CD1c-positive myeloid dendritic cell (primary cell): ENCODE data around the gene PGGHG.
"Not testable (repeated sequence)": the region's sequence is repeated elsewhere in the genome, so short reads cannot be mapped to it uniquely, and the experiment has no call there.

Experiments used
- DNase-seq: peaks from one replicate; pipeline ENCODE4 v3.0.0-alpha.2; 2016; ENCODE audit errors: extremely low spot score

PGGHG gene

DNA sequence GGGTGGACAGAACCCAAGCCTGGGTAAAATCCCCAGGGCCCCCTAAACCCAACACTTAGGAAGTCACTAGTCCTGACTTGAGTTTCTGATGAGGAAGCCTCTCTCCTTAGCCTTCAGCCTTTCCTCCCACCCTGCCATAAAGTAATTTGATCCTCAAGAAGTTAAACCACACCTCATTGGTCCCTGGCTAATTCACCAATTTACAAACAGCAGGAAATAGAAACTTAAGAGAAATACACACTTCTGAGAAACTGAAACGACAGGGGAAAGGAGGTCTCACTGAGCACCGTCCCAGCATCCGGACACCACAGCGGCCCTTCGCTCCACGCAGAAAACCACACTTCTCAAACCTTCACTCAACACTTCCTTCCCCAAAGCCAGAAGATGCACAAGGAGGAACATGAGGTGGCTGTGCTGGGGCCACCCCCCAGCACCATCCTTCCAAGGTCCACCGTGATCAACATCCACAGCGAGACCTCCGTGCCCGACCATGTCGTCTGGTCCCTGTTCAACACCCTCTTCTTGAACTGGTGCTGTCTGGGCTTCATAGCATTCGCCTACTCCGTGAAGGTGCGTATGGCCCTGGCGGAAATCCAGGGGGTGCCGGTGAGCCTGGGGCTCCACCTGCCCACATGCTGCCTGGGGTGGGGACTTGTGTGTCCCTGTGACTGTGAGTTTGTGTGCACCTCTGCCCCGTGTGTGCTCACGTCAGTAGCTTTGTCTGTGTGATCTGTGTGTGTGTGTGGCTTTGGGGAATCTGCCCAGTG is 25.0 kb downstream of the PGGHG start, which contains the start of gene IFITM1:
Gene IFITM1 (plus strand): TSS at position 254 of the 767 bp plus-strand sequence. CDS start 131 bp downstream, at position 385.
- DNase-seq = peak; percentile 29

GRCh38 chr11:314554-314875 is 25.6 kb downstream of the PGGHG start:
- not testable (repeated sequence) for DNase-seq

DNA sequence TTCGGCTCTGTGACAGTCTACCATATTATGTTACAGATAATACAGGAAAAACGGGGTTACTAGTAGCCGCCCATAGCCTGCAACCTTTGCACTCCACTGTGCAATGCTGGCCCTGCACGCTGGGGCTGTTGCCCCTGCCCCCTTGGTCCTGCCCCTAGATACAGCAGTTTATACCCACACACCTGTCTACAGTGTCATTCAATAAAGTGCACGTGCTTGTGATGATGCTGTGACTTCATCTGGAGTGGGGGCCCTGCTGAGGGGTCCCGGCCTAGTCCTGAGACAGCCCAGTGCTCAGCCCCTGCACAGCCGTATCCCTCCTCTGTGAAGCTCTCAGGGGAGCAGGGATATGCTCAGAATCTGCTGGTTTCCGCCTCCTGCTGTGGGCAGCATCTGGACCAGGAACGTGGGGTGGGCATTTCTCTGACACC is 26.1 kb downstream of the PGGHG start:
- no peak for DNase-seq

GRCh38 chr11:315516-315994 is 26.6 kb downstream of the PGGHG start:
- DNase-seq = no peak

- DNase-seq = no peak
Observed at GRCh38 chr11:316031-316701, 27.2 kb downstream of the PGGHG start.

- no peak for DNase-seq
Observed at GRCh38 chr11:316891-317301, 28.0 kb downstream of the PGGHG start.

- not testable (repeated sequence) for DNase-seq
Observed at GRCh38 chr11:317668-318404, 28.9 kb downstream of the PGGHG start.

DNA sequence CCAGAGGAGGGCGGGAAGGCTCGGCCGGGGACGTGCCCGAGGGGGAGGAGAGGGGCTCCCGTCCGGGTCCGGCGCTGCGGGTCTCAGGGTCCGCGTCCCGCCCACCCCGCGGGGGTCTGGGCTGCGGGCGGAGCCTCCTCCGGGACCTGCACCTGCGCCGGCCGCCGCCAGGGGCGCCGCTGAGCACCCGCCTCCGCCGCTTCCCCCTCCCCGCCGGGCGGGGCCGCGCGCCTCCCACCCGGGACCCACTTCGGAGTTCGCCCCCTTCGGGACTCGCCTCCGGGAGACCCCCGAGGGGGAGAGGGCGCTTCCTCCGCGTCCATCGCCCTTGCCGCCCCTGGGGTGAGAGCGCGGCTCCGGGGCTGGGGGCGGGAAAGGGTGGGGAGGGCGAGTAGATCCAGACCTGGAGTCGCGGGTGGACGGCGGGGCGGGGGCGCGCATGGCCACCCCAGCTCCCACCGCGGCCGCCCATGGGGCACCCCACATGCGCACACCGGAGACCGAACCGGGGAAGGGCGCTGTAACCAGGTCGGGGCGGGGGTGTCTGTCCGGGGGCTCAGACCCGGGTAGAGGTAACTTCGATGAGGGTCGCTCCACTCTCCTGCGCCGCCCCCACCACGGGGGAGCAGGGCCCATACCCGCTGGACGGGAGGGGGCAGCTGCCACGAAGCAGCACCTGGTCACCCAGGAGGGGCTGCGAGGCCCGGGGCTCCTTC is 29.6 kb downstream of the PGGHG start:
- DNase-seq = not testable (repeated sequence)

DNA sequence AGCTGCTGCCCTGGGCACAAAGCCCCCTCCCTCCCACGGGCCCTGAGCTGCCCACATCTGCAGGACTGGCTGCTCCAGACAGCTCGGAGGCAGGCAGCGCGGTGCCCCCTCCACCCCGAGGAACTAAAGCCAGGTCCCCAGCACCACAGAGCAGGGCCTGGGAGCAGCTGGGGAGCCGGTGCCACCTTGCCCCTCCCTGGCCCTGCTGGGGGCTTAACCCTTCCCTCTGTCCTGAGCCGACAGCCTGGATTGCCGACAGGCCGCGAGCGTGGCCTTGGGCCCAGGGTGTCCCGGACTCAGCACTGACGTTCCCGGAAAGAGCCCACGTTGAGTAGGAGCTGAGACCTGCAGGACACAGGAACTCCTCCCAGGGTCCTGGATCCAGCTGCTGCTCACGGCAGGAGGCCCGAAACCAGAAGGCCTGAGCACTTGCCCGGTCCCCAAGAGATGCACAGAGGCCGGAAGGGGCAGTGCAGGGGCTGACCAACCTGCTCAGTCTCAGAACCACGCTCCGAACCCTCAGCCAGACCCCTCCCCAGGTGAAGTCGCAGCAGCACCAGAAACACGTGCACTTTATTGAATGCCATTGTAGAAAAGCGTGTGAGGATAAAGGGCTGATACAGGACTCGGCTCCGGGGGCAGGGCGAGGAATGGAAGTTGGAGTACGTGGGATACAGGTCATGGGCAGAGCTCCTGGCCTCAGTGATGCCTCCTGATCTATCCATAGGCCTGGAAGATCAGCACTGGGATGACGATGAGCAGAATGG is 30.4 kb downstream of the PGGHG start:
- DNase-seq = not testable (repeated sequence)

DNA sequence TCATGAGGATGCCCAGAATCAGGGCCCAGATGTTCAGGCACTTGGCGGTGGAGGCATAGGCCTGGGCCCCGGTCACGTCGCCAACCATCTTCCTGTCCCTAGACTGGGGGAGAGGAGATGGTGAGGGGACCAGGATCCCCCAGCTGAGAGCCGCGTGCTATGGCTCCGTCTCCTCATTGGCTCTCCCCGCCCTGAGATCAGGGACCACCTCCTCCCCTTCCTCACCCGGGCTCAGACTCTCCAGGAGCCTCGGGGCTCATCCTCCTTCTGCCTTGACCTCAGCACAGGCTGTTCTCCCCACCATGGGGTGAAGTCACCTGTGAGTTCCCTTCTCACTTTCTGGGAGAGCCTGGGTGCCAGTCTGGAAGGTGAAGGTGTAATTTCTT is 31.0 kb downstream of the PGGHG start:
- not testable (repeated sequence) for DNase-seq

DNA sequence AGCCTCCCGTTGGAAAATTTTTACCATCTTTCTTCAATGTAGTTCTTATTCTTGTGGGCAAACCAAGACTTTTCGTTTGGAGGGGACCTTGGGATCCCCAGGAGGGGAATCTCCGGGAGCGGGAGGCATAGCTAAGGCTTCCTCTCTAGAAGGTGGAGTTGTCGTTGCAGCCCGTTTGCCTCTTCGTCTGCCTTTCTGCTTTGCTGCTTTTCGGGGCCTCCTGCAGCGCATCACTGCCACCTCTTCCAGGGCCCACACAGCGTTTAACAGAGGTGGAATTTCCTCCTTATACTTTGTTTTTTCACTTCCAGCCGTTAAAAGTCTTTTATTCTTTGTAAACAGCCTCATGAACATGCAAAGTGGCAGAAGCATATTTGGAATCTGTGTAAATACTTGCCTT is 35.2 kb downstream of the PGGHG start:
- no peak for DNase-seq

- not testable (repeated sequence) for DNase-seq
Observed at GRCh38 chr11:324593-325517, 35.9 kb downstream of the PGGHG start.

DNA sequence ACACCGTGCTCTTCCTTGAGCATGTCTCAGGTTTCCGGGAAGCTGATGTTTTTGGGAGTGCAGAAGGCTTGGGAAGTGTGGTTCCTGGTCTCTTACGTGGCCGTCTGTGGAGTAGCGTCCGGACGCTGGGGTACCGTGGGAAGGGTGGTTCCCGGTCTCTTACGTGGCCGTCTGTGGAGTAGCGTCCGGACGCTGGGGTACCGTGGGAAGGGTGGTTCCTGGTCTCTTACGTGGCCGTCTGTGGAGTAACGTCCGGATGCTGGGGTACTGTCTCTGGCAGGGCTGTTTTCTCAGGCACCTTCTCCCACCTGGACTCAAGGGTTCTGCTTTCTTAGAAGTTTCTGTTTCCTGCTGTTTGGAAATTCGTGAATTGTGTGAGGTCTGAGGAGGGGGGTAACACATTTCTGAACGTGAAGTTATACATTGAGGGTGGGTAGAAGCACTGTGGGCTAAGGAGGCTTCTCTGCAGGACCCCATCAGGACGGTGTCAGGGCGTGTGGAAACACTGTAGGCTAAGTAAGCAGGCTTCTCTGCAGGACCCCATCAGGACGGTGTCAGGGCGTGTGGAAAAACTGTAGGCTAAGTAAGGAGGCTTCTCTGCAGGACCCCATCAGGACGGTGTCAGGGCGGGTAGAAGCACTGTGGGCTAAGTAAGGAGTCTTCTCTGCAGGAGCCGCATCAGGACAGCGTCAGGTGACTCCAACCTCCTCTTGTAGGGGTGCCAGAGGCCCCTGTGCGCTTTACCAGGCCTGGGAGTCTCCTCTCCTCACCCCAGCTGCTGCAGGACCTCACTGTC is 37.1 kb downstream of the PGGHG start:
- no peak for DNase-seq

GRCh38 chr11:326592-326841 is 37.6 kb downstream of the PGGHG start:
- DNase-seq = no peak

GRCh38 chr11:326842-327580 is 38.1 kb downstream of the PGGHG start:
- DNase-seq = peak; percentile 69

DNA sequence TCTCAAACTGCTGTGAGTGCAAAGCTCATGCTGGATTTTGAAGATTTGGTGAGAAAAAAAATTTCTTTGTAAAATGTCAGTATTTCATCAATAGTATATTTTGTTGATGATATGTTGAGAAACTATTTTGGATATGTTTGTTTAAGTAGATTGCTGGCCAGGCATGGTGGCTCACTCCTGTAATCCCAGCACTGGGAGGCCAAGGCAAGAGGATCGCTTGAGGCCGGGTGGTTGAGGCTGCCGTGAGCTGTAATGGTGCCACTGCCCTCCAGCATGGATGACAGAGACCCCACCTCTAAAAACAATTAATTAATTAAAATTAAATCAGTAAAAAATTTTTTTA is 38.6 kb downstream of the PGGHG start:
- no peak for DNase-seq

DNA sequence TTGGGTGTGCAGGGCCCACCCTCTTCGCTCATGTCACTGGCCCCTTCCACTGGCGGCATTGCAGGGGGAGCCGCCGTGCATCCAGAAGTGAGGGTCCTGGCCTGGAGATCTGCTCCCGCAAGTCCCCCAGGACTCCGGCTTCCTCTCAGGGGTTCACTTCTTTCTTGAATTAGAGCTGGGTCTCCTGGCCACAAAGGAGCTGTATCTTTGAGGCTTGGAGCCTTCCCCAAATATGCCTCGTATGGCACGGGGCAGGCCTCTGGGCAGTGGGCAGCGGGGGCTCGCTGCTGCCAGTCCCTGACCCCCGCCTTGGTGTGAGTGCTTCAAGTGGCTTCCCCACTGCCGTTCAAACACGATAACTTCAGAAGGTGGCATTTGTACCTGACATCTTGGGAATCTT is 39.1 kb downstream of the PGGHG start:
- no peak for DNase-seq

- DNase-seq = not testable (repeated sequence)
Observed at GRCh38 chr11:328516-329100, 39.7 kb downstream of the PGGHG start.

- no peak for DNase-seq
Observed at GRCh38 chr11:329886-330253, 40.9 kb downstream of the PGGHG start.
